ENCODE results near the gene TMEM163. TPM values are rescaled to one million over a fixed set of nuclear protein-coding genes. Genes with fewer than 3 reads are reported as not detected.

Gene TMEM163
- 10 to 100 TPM; 19.3 to 71.6 (median 26.7) TPM for total RNA-seq

- DNase-seq (peak; percentile 49 to 91), ATAC-seq (ENCODE audit: low FRiP score in 2 of 2) (peak; percentile 47 to 63)
- Histone ChIP-seq H3K27me3 (peaks cover 0 to 21% (median 9%) of the 10 kb centered on the region in 4 donors), H3K4me1 (peaks cover 9 to 23% (median 14%) of the 10 kb centered on the region in 4 donors), H3K27ac (peak within 1 kb of the TSS in 3 of 4 donors; percentile 19 to 77 (median 70)), H3K9me3 (no peaks in the 10 kb centered on the region), H3K36me3 (no peaks in the 10 kb centered on the region), H3K4me3 (peak within 1 kb of the TSS in 3 of 4 donors; percentile 54 to 63 (median 61))
- TF ChIP-seq, protein P1, sequence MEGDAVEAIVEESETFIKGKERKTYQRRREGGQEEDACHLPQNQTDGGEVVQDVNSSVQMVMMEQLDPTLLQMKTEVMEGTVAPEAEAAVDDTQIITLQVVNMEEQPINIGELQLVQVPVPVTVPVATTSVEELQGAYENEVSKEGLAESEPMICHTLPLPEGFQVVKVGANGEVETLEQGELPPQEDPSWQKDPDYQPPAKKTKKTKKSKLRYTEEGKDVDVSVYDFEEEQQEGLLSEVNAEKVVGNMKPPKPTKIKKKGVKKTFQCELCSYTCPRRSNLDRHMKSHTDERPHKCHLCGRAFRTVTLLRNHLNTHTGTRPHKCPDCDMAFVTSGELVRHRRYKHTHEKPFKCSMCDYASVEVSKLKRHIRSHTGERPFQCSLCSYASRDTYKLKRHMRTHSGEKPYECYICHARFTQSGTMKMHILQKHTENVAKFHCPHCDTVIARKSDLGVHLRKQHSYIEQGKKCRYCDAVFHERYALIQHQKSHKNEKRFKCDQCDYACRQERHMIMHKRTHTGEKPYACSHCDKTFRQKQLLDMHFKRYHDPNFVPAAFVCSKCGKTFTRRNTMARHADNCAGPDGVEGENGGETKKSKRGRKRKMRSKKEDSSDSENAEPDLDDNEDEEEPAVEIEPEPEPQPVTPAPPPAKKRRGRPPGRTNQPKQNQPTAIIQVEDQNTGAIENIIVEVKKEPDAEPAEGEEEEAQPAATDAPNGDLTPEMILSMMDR (IDR thresholded peaks at IDR 0.05): no peak
- TF ChIP-seq POLR2A (IDR thresholded peaks at IDR 0.05): peak in 1 of 4 donors; percentile 10
- TF ChIP-seq POLR2AphosphoS5 (IDR thresholded peaks at IDR 0.05): no peak
- no peak for TF ChIP-seq EP300 (IDR thresholded peaks at IDR 0.05)
- 16 to 35% methylated on average over 19 to 53 of the region's 99 CpGs for WGBS, 2 donors
Observed at GRCh38 chr2:134718817-134719814, at the start of gene TMEM163. Gene TMEM163 (minus strand): TSS chr2:134719000.

DNA sequence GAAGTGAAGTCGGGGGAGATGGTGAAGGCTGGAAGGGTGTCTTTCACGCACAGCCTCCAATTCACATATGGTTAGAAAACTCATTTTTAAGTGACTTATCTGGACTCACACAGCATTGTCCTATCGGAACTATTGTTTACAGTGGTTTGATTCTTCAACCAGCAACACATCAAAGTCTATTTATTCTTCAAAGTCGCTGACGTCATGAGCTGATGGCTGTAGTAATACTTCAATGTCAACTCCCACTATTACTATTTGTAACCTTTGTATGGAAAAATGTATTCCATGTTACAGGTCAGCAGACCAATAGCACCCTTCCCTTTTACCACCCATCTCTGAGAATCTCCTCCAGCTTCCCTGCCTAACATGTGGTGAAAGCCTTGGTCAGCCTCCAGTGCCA lies 47.8 kb upstream of the TMEM163 start:
- DNase-seq: no peak

GRCh38 chr2:134765987-134766386 lies 47.2 kb upstream of the TMEM163 start:
- Histone ChIP-seq H3K27ac (no peak overlapping the region), H3K27me3 (no peaks in the 10 kb centered on the region), H3K4me1 (no peaks in the 10 kb centered on the region), H3K9me3 (no peaks in the 10 kb centered on the region), H3K4me3 (no peak overlapping the region), H3K36me3 (no peaks in the 10 kb centered on the region)
- DNase-seq: no peak
- TF ChIP-seq, protein P1 (IDR thresholded peaks at IDR 0.05): no peak
- TF ChIP-seq POLR2AphosphoS5 (IDR thresholded peaks at IDR 0.05) (no peak), POLR2A (IDR thresholded peaks at IDR 0.05) (no peak), EP300 (IDR thresholded peaks at IDR 0.05) (no peak)
- no peak for ATAC-seq (ENCODE audit: low FRiP score in 2 of 2)

More for the DNA sequence above, 47.8 kb upstream of the TMEM163 start:
- TF ChIP-seq POLR2AphosphoS5 (IDR thresholded peaks at IDR 0.05): no peak
- no peak for TF ChIP-seq EP300 (IDR thresholded peaks at IDR 0.05)
- TF ChIP-seq POLR2A (IDR thresholded peaks at IDR 0.05): no peak
- TF ChIP-seq, protein P1 (IDR thresholded peaks at IDR 0.05): no peak
- Histone ChIP-seq H3K4me1 (no peaks in the 10 kb centered on the region), H3K27ac (no peak overlapping the region), H3K36me3 (no peaks in the 10 kb centered on the region), H3K27me3 (no peaks in the 10 kb centered on the region), H3K4me3 (no peak overlapping the region), H3K9me3 (no peaks in the 10 kb centered on the region)
- WGBS, 2 donors: 53 to 63% methylated on average over 5 of the region's 5 CpGs
- ATAC-seq (ENCODE audit: low FRiP score in 2 of 2): no peak

DNA sequence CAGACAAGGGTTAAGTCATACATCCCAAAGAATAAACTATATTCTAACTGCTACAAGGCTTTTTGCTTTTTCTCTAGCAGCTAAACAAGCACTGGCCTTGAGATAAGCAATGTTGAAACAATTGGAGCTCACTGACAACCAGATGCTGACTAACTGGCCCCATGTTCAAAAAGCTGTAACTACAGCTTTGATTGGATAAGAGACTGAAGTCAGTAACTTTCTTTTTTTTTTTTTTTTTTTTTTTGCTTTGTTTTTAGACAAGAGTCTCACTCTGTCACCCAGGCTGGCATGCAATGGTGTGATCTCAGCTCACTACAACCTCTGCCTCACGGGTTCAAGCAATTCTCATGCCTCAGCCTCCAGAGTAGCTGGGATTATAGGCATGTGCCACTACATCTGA lies 45.4 kb upstream of the TMEM163 start:
- 80 to 90% methylated on average over 1 of the region's 1 CpG for WGBS, 2 donors
- no peak for TF ChIP-seq POLR2A (IDR thresholded peaks at IDR 0.05)
- TF ChIP-seq EP300 (IDR thresholded peaks at IDR 0.05): no peak
- TF ChIP-seq, protein P1 (IDR thresholded peaks at IDR 0.05): no peak
- no peak for TF ChIP-seq POLR2AphosphoS5 (IDR thresholded peaks at IDR 0.05)
- ATAC-seq (ENCODE audit: low FRiP score in 2 of 2): no peak
- H3K4me1 ChIP-seq: no peaks in the 10 kb centered on the region
- no peaks in the 10 kb centered on the region for H3K9me3 ChIP-seq
- no peak overlapping the region for H3K27ac ChIP-seq
- DNase-seq: no peak
- no peak overlapping the region for H3K4me3 ChIP-seq
- no peaks in the 10 kb centered on the region for H3K36me3 ChIP-seq
- no peaks in the 10 kb centered on the region for H3K27me3 ChIP-seq
